Kasumi-1 (cell line): ENCODE results near the gene PGAM2.

ENCODE experiments used
- DNase-seq, 2 experiments: peaks; one replicate each; lab custom pipeline; 2025; lab: John Stamatoyannopoulos, UW

Gene PGAM2

DNA sequence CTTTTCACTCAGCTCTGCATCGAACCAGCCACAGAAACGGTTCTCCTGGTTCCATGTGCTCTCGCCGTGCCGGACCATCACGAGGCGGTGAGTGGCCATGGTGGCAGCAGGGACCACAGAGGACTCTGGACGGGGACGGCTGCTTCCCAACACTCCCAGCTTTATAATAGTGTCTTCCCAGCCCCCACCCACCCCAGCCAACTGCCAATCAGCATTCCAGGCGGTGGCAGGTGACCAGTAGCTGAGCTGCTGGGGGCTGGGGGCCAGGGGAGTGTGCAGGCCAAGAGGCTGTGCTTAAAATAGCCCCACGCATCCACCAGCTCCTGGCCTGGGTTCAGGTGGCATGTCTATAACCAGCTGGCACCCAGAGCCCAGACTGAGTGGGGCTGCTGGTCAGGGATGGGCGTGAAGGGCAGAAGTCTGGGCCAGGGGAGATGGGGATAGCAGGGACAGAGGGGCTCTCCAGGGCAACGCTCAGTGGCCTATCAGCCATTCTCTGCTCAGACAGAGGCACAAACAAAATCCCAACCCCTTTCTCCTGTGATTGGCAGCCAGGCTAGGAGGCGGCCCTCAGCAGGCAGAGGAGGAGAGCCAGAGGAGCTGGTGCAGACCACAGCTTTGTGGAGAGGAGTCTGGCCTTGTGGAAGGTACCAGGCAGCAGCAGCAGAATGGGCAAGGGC lies at the start of gene PGAM2:
Gene PGAM2, minus strand, starts transcription at position 137 of the 680 bp plus-strand sequence. Its CDS starts 38 bp downstream, at position 99.
- peak in 1 of 2 experiments; percentile 14 for DNase-seq

- no peak for DNase-seq
These were observed 49.4 kb upstream of the PGAM2 start for GRCh38 chr7:44114586-44115310.

DNA sequence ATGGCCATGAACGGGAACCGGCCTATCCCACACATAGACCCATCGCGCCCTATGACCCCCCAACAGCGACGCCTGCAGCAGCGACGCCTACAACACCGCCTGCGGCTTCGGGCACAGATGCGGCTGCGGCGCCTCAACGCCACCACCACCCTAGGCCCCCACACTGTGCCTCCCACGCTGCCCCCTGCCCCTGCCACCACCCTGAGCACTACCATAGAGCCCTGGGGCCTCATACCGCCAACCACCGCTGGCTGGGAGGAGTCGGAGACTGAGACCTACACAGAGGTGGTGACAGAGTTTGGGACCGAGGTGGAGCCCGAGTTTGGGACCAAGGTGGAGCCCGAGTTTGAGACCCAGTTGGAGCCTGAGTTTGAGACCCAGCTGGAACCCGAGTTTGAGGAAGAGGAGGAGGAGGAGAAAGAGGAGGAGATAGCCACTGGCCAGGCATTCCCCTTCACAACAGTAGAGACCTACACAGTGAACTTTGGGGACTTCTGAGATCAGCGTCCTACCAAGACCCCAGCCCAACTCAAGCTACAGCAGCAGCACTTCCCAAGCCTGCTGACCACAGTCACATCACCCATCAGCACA lies 48.5 kb upstream of the PGAM2 start:
- no peak for DNase-seq

DNA sequence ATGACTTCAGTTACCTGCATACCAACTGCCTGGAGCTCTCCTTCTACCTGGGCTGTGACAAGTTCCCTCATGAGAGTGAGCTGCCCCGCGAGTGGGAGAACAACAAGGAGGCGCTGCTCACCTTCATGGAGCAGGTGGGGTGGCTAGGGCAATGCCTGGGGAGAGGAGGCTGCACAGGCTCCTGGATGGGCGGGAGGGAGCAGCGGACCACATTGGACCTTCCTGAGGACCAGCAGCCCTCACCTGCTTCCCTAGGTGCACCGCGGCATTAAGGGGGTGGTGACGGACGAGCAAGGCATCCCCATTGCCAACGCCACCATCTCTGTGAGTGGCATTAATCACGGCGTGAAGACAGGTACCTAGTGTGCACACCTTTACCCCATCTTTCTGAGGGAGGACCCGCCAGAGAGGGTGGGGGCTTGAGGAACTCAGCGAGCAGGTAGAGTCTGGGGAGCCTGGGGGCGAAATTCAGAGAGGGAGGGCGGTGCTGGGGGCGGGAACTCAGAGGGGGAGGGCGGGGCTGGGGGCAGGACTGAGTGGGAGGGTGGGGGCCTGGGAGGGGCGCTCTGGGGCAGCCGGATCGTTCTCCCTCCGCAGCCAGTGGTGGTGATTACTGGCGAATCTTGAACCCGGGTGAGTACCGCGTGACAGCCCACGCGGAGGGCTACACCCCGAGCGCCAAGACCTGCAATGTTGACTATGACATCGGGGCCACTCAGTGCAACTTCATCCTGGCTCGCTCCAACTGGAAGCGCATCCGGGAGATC lies 47.8 kb upstream of the PGAM2 start:
- DNase-seq = no peak

GRCh38 chr7:44112231-44112996 lies 47.0 kb upstream of the PGAM2 start:
- DNase-seq = no peak

GRCh38 chr7:44111761-44112160 lies 46.4 kb upstream of the PGAM2 start:
- no peak for DNase-seq

GRCh38 chr7:44110719-44111635 lies 45.6 kb upstream of the PGAM2 start:
- DNase-seq = no peak

- DNase-seq = no peak
These were observed 44.6 kb upstream of the PGAM2 start for GRCh38 chr7:44109991-44110390.

- no peak for DNase-seq
These were observed 43.7 kb upstream of the PGAM2 start for GRCh38 chr7:44108768-44109750.

DNA sequence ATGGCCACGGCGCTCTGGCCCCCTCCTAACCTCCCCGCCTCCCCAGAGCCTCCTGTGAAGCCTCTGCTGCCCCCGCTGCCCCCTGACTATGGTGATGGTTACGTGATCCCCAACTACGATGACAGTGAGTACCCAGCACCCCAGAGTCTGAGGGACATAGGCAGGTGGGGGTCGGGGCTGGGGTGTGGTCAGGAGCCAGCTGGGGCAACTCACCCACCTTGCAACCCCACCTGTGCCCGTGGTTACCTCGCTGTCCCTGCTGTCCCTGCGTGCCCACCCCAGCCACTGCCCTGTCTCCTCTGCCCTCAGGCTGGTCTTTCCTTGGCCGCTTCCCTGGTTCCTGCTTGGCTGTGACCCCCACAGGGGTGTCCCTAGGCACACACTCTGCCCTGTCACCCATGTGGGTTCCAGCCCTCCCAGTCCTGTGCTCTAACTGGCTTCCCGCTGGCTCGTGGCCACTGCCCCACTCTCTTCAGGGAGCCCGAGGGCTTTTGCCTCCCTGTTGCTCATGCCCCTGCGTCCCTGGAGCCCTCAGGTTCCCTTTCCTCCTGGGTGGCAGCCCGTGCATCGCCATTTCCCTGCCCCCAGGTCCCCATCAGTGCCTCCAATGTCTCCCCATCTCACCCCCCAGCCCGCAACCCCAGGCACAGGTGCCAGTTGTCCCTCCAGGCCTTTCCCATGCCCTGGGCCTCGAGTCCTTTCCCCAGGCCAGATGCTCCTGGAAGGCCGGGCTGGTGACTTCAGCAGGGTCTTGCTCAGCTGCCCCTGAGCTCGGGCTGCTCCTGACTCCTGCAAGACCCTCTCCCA lies 42.8 kb upstream of the PGAM2 start:
- DNase-seq = no peak

DNA sequence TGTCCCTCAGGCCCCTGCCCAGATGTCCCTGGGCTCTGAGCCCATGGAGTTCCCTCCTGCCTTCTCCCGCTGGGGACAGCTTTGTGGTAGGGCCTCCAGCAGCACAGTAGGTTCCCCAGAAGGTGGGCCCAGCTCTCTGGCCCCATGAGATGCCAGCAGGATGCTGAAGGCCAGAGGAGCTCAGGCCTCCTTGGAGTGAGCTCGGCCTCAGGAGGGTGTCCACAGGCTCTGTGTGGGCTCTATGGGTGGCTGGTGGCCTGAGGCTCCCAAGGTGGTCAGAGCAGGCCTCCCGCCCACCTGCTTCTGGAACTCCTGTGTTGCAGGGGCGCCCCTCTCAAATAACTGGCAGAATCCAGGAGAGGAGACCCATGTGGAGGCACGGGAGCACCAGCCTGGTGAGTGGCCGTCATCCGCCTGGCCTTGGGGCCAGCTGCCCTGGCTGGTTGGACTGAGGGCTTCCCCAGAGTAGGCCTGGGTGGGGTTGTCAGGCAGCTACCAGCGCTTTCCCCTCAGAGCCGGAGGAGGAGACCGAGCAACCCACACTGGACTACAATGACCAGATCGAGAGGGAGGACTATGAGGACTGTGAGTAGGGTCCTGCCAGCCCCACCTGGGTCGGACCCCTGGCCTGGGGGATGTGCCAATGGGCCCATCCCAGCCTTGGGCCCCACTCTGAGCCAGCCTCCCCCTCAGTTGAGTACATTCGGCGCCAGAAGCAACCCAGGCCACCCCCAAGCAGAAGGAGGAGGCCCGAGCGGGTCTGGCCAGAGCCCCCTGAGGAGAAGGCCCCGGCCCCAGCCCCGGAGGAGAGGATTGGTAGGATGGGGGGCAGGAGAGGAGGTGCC lies 42.0 kb upstream of the PGAM2 start:
- no peak for DNase-seq

GRCh38 chr7:44106311-44107065 lies 41.1 kb upstream of the PGAM2 start:
- no peak for DNase-seq

- peak in 1 of 2 experiments; percentile 17 for DNase-seq
These were observed 40.5 kb upstream of the PGAM2 start for GRCh38 chr7:44105832-44106231.

GRCh38 chr7:44104860-44105771 lies 39.7 kb upstream of the PGAM2 start:
- DNase-seq = no peak
